Measurements from ENCODE around the gene LMCD1. TPM values are rescaled to one million over a fixed set of nuclear protein-coding genes. Genes with fewer than 3 reads are reported as not detected.

LMCD1 gene
- total and polyA plus RNA-seq, 2 of the 4 experiments (the other 2 are of a cell fraction): 50.0 to 53.8 TPM

GRCh38 chr3:8507496-8507895 is 5.9 kb downstream of the LMCD1 start:
- H3K9me1 ChIP-seq (ENCODE audit: insufficient read depth, low read length): peaks cover 18% of the 10 kb centered on the region
- no peak overlapping the region for H4K91ac ChIP-seq (ENCODE audit: insufficient read depth, low read depth, low read length)
- ChIA-PET POLR2A (ENCODE audit: unreplicated experiment) (no interaction called here), CTCF (interaction anchor here (0.6 kb wide), 1 partner anchor 918 kb away, joined by 5 read pairs; no protein-coding TSS in a partner anchor)
- no peak overlapping the region for H2BK15ac ChIP-seq (ENCODE audit: low read depth, low read length)
- dilution Hi-C loops (cut with HindIII; ENCODE audit: low sequenced_read_pairs, unreplicated experiment) (no loop called here), in situ Hi-C loops (cut with MboI; ENCODE audit: low sequenced_read_pairs) (no loop called here), intact Hi-C loops (cut with micrococcal nuclease) (no loop called here)
- no peak overlapping the region for H2AK5ac ChIP-seq (ENCODE audit: low read depth, low read length)
- peaks cover 4% of the 10 kb centered on the region for H3K36me3 ChIP-seq (ENCODE audit: control insufficient read depth, insufficient read depth, low read length)
- DNase-seq (no peak), ATAC-seq (ENCODE audit: low read depth) (no peak)
- H3K4me2 ChIP-seq (ENCODE audit: low read depth, low read length): no peak overlapping the region
- H3K56ac ChIP-seq (ENCODE audit: extremely low read depth, insufficient read depth, low read length): no peak overlapping the region
- peaks cover 14 to 40% of the 10 kb centered on the region in 2 experiments for H3K79me1 ChIP-seq (ENCODE audit: low read depth in 1 of 2, low read length in 2 of 2)
- no peak overlapping the region for H2BK120ac ChIP-seq (ENCODE audit: low read depth, low read length)
- H3K23ac ChIP-seq (ENCODE audit: low read depth, low read length): no peak overlapping the region
- H3K4me1 ChIP-seq (ENCODE audit: control insufficient read depth, insufficient read depth, low read length): peaks cover 27% of the 10 kb centered on the region
- no CpG with 5 or more reads among the region's 3 CpGs for WGBS, 2 experiments (ENCODE audit: extremely low coverage in 2 of 2, insufficient read length in 1 of 2)
- H3K4me3 ChIP-seq (ENCODE audit: insufficient read depth, low read depth, low read length): no peak overlapping the region
- H3K27me3 ChIP-seq (ENCODE audit: control insufficient read depth, insufficient read depth, low read length): no peaks in the 10 kb centered on the region
- no peak overlapping the region for H3K9ac ChIP-seq (ENCODE audit: low read depth, low read length)
- H4K8ac ChIP-seq (ENCODE audit: low read depth in 2 of 2, low read length in 2 of 2): no peak overlapping the region
- H2AK9ac ChIP-seq (replicated peaks; ENCODE audit: low read depth, low read length, poor library complexity): no peak overlapping the region
- H3K14ac ChIP-seq (replicated peaks; ENCODE audit: low read depth, low read length): no peak overlapping the region
- H3K9me3 ChIP-seq (ENCODE audit: control insufficient read depth, insufficient read depth, low read length): no peaks in the 10 kb centered on the region
- no peak overlapping the region for H4K5ac ChIP-seq (ENCODE audit: low read depth, low read length)
- no peak overlapping the region for H3K4ac ChIP-seq (ENCODE audit: low read depth, low read length)
- TF ChIP-seq, protein P1, sequence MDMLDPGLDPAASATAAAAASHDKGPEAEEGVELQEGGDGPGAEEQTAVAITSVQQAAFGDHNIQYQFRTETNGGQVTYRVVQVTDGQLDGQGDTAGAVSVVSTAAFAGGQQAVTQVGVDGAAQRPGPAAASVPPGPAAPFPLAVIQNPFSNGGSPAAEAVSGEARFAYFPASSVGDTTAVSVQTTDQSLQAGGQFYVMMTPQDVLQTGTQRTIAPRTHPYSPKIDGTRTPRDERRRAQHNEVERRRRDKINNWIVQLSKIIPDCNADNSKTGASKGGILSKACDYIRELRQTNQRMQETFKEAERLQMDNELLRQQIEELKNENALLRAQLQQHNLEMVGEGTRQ (IDR thresholded peaks at IDR 0.05; ENCODE audit: low read depth, low read length): no peak
- TF ChIP-seq CHD1 (IDR thresholded peaks at IDR 0.05; ENCODE audit: low read depth, low read length) (no peak), MAZ (IDR thresholded peaks at IDR 0.05; ENCODE audit: borderline replicate concordance, low read depth, low read length) (no peak), RAD21 (IDR thresholded peaks at IDR 0.05; ENCODE audit: low read length) (no peak), CEBPB (IDR thresholded peaks at IDR 0.05; ENCODE audit: low read depth, low read length) (no peak), NFE2L2 (IDR thresholded peaks at IDR 0.05; ENCODE audit: low read depth, low read length) (no peak), RCOR1 (IDR thresholded peaks at IDR 0.05; ENCODE audit: insufficient replicate concordance, low read length) (no peak), RFX5 (IDR thresholded peaks at IDR 0.05; ENCODE audit: low read depth, low read length) (no peak), BHLHE40 (IDR thresholded peaks at IDR 0.05; ENCODE audit: low read depth, low read length) (no peak), FOS (IDR thresholded peaks at IDR 0.05; ENCODE audit: low read depth, low read length) (no peak), MXI1 (IDR thresholded peaks at IDR 0.05; ENCODE audit: borderline replicate concordance, low read depth, low read length) (no peak)
- no peak overlapping the region for H3K18ac ChIP-seq (ENCODE audit: low read depth, low read length)
- no peak overlapping the region for H2BK20ac ChIP-seq (ENCODE audit: low read depth, low read length)
- BruUV-seq (replicated peaks): no TSS peak
- H2BK5ac ChIP-seq (ENCODE audit: low read depth, low read length, poor library complexity, severe bottlenecking): no peak overlapping the region
- H4K20me1 ChIP-seq (ENCODE audit: insufficient read depth, low read length): no peaks in the 10 kb centered on the region
- no peak overlapping the region for H2AFZ ChIP-seq (replicated peaks; ENCODE audit: low read length, poor library complexity)
- no peak overlapping the region for H3K27ac ChIP-seq (ENCODE audit: insufficient read depth, low read length)

All from IMR-90 (cell line).